ENCODE data around the gene PAPOLG.

GRCh38 chr2:60830991-60831390 is 74.9 kb downstream of the PAPOLG start:
- TF ChIP-seq, protein P1, sequence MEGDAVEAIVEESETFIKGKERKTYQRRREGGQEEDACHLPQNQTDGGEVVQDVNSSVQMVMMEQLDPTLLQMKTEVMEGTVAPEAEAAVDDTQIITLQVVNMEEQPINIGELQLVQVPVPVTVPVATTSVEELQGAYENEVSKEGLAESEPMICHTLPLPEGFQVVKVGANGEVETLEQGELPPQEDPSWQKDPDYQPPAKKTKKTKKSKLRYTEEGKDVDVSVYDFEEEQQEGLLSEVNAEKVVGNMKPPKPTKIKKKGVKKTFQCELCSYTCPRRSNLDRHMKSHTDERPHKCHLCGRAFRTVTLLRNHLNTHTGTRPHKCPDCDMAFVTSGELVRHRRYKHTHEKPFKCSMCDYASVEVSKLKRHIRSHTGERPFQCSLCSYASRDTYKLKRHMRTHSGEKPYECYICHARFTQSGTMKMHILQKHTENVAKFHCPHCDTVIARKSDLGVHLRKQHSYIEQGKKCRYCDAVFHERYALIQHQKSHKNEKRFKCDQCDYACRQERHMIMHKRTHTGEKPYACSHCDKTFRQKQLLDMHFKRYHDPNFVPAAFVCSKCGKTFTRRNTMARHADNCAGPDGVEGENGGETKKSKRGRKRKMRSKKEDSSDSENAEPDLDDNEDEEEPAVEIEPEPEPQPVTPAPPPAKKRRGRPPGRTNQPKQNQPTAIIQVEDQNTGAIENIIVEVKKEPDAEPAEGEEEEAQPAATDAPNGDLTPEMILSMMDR (IDR thresholded peaks at IDR 0.05): no peak
- TF ChIP-seq ZFX (IDR thresholded peaks at IDR 0.05; ENCODE audit: borderline replicate concordance): no peak
